Smooth muscle cell (in vitro differentiated cells): ENCODE measurements around the gene DOK3. TPM values are rescaled to one million over a fixed set of nuclear protein-coding genes. Genes with fewer than 3 reads are reported as not detected.

Experiments used
- DNase-seq: peaks from one replicate; lab custom pipeline; 2025; ENCODE audit not compliant: unreplicated experiment; lab: John Stamatoyannopoulos, UW
- H2AFZ ChIP-seq: fragments of 200-600 bp; sonication (generic); 2 replicates; pipeline ENCODE4 v1.6.0; 2016; ENCODE audit warnings: antibody characterized with exemption, low read depth, mild to moderate bottlenecking
- H3F3A ChIP-seq: fragments of 200-600 bp; sonication (generic); 2 replicates; pipeline ENCODE4 v1.6.0; 2017; ENCODE audit warnings: antibody characterized with exemption, low read depth
- H3K27ac ChIP-seq: fragments of 200-600 bp; sonication (generic); 2 replicates; pipeline ENCODE4 v1.5.1; 2016; ENCODE audit warnings: low read depth, mild to moderate bottlenecking
- H3K27me3 ChIP-seq: fragments of 200-600 bp; sonication (generic); 2 replicates; pipeline ENCODE4 v1.6.1; 2016; ENCODE audit warnings: low read depth, mild to moderate bottlenecking
- H3K36me3 ChIP-seq: fragments of 200-600 bp; sonication (generic); 2 replicates; pipeline ENCODE4 v1.5.1; 2016; ENCODE audit warnings: low read depth
- H3K4me1 ChIP-seq: fragments of 200-600 bp; sonication (generic); 2 replicates; pipeline ENCODE4 v1.5.1; 2016; ENCODE audit warnings: low read depth
- H3K4me2 ChIP-seq: fragments of 200-600 bp; sonication (generic); 2 replicates; pipeline ENCODE4 v1.6.0; 2016; ENCODE audit warnings: mild to moderate bottlenecking
- H3K4me3 ChIP-seq: fragments of 200-600 bp; sonication (generic); 2 replicates; pipeline ENCODE4 v1.5.1; 2016; ENCODE audit warnings: mild to moderate bottlenecking
- H3K79me2 ChIP-seq: fragments of 200-600 bp; sonication (generic); 2 replicates; pipeline ENCODE4 v1.6.0; 2016; ENCODE audit warnings: low read depth, mild to moderate bottlenecking
- H3K9ac ChIP-seq: fragments of 200-600 bp; sonication (generic); 2 replicates; pipeline ENCODE4 v1.6.0; 2016; ENCODE audit warnings: low read depth
- H3K9me3 ChIP-seq: fragments of 200-600 bp; sonication (generic); replicated peaks from 2 replicates; pipeline ENCODE4 v1.5.1; 2016; ENCODE audit warnings: low read depth
- H4K20me1 ChIP-seq: fragments of 200-600 bp; sonication (generic); 2 replicates; pipeline ENCODE4 v1.6.0; 2016; ENCODE audit warnings: low read depth
- CTCF ChIP-seq: fragments of 200-600 bp; sonication (generic); IDR thresholded peaks from 2 replicates; pipeline ENCODE4 v1.5.1; 2017; ENCODE audit warnings: borderline replicate concordance, mild to moderate bottlenecking, antibody characterized with exemption; ENCODE audit not compliant: insufficient read depth, poor library complexity, severe bottlenecking
- WGBS: methylation state at CpG from one replicate; pipeline ENCODE4 v1.1.7; 2016; ENCODE audit warnings: low lambda C conversion rate; 5-methylcytosine and 5-hydroxymethylcytosine counted together
- polyA plus RNA-seq: library from polyadenylated mRNA; unstranded; fragments of >200 nt; fragmentation: Nextera tagmentation; extraction: Ambion mirVana; gene quantifications from 2 replicates; pipeline ENCODE4 v1.2.1, GENCODE V29; 2016
- total RNA-seq: library from RNA; depleted of rRNA; stranded (reverse); fragments of >200 nt; gene quantifications from 2 replicates; pipeline ENCODE4 v1.2.3, GENCODE V29; 2014

DOK3 gene
- total and polyA plus RNA-seq, 2 experiments from 2014 or later = 0.58 to 1.4 TPM

GRCh38 chr5:177546258-177546741, 36.7 kb upstream of the DOK3 start:
- peak overlapping the region; percentile 16 for H3K9ac ChIP-seq
- no peaks in the 10 kb centered on the region for H3K27me3 ChIP-seq
- peaks cover 76% of the 10 kb centered on the region for H3K79me2 ChIP-seq
- H3K27ac ChIP-seq = peak overlapping the region; percentile 84
- H3K4me3 ChIP-seq = no peak overlapping the region
- 8% methylated on average over 1 of the region's 1 CpG for whole genome bisulfite sequencing
- H3F3A ChIP-seq = peaks cover 20% of the 10 kb centered on the region
- no peak for TF ChIP-seq CTCF
- no peaks in the 10 kb centered on the region for H3K36me3 ChIP-seq
- peaks cover 96% of the 10 kb centered on the region for H4K20me1 ChIP-seq
- H2AFZ ChIP-seq = no peak overlapping the region
- H3K4me1 ChIP-seq = peaks cover 26% of the 10 kb centered on the region
- H3K9me3 ChIP-seq = no peaks in the 10 kb centered on the region
- H3K4me2 ChIP-seq = peak overlapping the region; percentile 32
- DNase-seq = no peak

- Histone ChIP-seq H3K4me3 (no peak overlapping the region), H3F3A (peaks cover 20% of the 10 kb centered on the region), H3K9me3 (no peaks in the 10 kb centered on the region), H3K27ac (peak overlapping the region; percentile 84), H3K9ac (peak overlapping the region; percentile 16), H3K36me3 (no peaks in the 10 kb centered on the region), H4K20me1 (peaks cover 96% of the 10 kb centered on the region), H3K4me1 (peaks cover 26% of the 10 kb centered on the region), H3K79me2 (peaks cover 76% of the 10 kb centered on the region), H3K27me3 (no peaks in the 10 kb centered on the region), H2AFZ (no peak overlapping the region), H3K4me2 (peak overlapping the region; percentile 32)
- TF ChIP-seq CTCF = no peak
- no peak for DNase-seq
- WGBS = 35% methylated on average over 4 of the region's 4 CpGs
Measured at GRCh38 chr5:177545487-177546257, 36.0 kb upstream of the DOK3 start.

- no peak overlapping the region for H3K4me2 ChIP-seq
- no peaks in the 10 kb centered on the region for H3K36me3 ChIP-seq
- no peak overlapping the region for H3K4me3 ChIP-seq
- peaks cover 31% of the 10 kb centered on the region for H3K4me1 ChIP-seq
- WGBS = 64% methylated on average over 4 of the region's 4 CpGs
- H3K9me3 ChIP-seq = no peaks in the 10 kb centered on the region
- H3K9ac ChIP-seq = no peak overlapping the region
- TF ChIP-seq CTCF = no peak
- H3K27me3 ChIP-seq = no peaks in the 10 kb centered on the region
- H3K79me2 ChIP-seq = peaks cover 60% of the 10 kb centered on the region
- H3F3A ChIP-seq = peaks cover 22% of the 10 kb centered on the region
- H3K27ac ChIP-seq = no peak overlapping the region
- no peak overlapping the region for H2AFZ ChIP-seq
- H4K20me1 ChIP-seq = peaks cover 96% of the 10 kb centered on the region
- no peak for DNase-seq
Measured at GRCh38 chr5:177542816-177543465, 33.3 kb upstream of the DOK3 start.
